Dermis blood vessel endothelial cell (primary cell): Measurements from ENCODE around the gene COL17A1. TPM values are rescaled to one million over a fixed set of nuclear protein-coding genes. Genes with fewer than 3 reads are reported as not detected.

Experiments
- DNase-seq: peaks from one replicate; pipeline ENCODE4 v3.0.0; 2010
- total RNA-seq: library from RNA; depleted of rRNA; stranded (reverse); fragments of >200 nt; gene quantifications from 2 replicates; pipeline ENCODE4 v1.2.3, GENCODE V29; 2014

Gene COL17A1
- total RNA-seq, 1 donor from 2014 or later = 0.34 TPM

- DNase-seq = no peak
Measured at GRCh38 chr10:104096692-104097091, 11.0 kb upstream of the COL17A1 start.

DNA sequence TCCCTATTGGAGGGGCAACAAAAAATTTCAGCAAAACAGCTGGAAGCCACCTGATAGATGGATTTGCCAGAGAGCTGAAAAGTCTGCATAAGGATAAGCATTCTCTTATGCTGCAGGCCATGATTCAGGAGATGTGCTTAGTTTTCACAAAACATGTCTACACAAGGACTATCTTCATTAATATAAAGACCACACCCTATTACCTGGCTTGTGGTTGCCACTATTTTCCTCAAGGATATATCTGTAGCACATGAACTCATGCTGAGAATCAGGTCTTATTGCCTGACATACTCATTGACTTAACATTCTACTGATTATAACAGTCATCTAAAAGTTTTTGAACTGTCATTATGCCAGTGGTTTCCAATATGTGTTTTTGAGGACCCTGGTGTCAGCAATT lies 7.1 kb upstream of the COL17A1 start:
- DNase-seq = no peak

DNA sequence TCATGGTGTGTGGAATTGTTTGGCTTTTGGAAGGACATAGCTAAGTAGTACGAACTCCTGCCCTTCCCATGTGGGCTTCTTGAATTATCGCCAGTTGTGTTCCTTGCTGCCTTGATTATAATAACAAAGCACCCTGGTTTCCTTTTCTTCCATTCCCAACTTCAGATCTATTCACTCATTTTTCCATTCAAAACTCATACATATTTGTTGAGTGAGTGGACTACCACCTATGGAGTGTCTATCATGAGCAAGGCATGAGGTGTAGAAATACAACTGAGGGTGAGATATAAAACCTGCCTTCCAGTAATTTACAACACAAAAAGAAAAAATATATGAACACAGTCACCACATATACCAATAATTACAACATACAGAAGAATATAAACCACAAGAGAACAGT lies 4.9 kb upstream of the COL17A1 start:
- no peak for DNase-seq

DNA sequence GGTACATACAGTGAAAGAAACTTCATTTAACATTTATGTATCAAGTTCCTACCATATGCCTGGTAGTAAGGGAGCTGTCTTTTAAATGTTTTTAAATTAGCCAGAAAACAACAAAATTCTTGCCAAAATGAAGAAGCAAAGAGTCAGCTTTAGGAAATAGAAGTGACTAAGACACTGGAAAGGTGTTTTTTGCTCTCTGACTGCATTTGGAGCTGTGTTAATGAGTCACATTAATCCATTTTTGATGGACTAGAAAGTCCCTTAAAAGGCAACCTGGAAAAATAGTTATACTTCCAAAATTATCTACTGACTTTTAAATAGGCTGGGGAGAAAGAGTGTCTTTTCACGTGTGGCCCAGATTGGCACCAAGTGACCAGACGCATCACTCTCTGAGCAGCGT lies 3.9 kb upstream of the COL17A1 start:
- DNase-seq = no peak

DNA sequence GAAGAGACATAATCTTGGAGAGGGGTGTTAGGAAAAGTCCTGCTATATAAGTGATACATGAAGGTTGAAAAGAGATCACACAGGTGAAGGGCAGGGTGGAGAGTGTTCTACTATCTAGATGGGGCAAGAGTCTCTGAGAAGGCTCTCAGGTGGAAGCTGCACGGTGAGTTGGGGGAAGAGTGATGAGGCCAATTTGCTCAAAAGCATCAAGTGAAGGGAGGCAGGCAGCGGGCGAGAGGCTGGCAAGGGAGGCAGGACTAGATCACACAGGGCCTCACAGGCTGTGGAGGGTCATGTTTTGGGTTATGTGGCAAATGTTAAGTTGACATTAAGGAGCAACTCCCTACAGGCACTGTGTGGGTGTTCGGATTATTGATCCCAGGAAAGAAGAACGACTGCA lies 2.6 kb upstream of the COL17A1 start:
- DNase-seq = no peak

DNA sequence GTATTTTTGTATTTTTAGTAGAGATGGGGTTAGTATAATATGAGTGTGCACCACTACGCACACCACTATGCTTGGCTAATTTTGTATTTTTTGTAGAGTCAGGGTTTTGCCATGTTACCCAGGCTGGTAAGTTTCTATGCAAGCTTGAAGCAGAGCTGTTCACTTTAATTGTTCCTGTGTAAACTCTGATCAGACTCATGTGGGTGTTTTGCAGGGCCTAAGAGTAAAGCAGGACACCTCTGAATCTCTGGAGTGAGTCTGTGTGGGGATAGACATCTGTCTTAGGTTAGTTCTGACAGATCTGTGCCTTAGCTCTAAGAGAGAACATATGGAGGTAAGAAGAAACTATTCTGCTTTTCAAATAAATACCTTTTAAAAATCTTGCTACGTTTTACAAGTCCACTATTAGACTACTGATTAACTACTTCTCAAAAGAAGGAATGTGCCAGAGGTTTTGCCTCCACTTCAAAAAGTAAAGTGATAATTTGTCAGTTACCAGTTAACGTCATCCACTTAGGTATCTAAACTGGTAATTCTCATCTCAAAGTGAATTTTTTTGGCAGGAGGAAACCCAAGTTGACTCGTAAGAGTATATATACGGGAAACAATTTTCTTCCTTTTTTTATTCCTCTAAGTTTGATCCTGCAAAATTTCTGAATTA lies 1.1 kb downstream of the COL17A1 start:
- no peak for DNase-seq

- DNase-seq = no peak
Measured at GRCh38 chr10:104081998-104082397, 3.7 kb downstream of the COL17A1 start.

- peak; percentile 74 for DNase-seq
Measured at GRCh38 chr10:104080762-104081161, 4.9 kb downstream of the COL17A1 start.

DNA sequence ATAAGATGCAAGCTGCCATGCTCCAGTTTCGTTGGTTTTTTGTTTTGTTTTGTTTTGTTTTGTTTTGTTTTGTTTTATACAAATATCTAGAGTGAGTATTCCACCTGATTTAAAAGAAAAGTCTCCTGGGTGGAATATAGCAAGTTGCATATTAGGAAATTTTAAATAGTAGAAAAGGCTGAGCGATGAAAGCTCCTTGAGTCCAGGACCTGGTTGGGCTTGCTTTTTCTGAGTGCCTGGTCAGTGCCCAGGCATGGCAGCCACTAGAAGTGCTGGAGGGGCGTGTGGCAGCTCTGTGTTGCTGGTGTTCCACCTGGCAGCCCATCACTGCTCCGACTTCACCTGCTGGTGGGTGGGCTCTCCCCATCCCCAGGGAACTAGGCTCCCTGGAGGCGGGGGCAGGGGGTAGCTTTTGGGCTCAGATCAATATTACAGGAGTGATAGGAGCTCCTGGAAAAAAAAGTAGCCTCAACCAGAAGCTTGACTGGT lies 8.0 kb downstream of the COL17A1 start:
- no peak for DNase-seq

- DNase-seq = peak; percentile 65
Measured at GRCh38 chr10:104077247-104077646, 8.4 kb downstream of the COL17A1 start.

DNA sequence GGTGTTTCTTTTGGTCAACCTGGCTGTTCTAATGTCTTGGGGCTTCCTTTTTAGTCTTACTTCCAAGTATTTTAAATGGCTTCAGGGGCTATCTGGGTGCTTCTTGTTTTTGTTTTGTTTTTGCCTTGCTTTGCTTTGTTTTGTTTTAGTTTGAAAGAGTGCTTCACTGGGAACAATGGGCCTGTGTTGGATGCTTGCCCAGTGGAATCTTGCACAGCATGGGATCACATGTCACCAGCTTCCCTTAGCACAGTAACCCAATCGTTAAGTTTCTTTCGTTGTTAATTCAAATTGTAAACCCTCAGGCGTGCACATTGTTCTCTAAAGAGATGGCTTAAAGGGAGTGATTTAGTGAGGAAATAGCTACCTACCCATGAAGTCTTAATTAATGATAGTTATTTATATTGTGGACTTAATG lies 8.9 kb downstream of the COL17A1 start:
- peak; percentile 98 for DNase-seq

GRCh38 chr10:104074505-104074904 lies 11.2 kb downstream of the COL17A1 start:
- no peak for DNase-seq

GRCh38 chr10:104072786-104073185 lies 12.9 kb downstream of the COL17A1 start:
- no peak for DNase-seq

DNA sequence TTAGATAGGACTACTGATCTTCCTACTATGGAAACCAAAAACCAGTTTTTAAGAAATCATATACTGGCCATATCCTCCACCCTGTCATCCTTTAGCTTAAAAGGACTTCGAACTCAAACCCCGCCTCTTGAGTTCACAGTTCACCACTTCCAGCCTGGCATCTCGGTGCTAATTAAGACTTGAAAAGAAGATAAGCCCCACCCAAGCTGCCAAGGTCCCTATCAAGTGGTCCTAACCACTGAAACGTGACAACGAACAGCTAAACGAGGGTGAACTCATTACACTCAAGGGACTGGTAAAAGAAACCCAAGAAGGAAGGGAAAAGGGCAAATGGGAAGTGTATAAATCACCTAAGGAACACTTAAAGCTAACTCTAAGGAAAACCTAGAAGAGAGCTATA lies 16.1 kb downstream of the COL17A1 start:
- DNase-seq = no peak

- DNase-seq = no peak
Measured at GRCh38 chr10:104067525-104067924, 18.2 kb downstream of the COL17A1 start.

DNA sequence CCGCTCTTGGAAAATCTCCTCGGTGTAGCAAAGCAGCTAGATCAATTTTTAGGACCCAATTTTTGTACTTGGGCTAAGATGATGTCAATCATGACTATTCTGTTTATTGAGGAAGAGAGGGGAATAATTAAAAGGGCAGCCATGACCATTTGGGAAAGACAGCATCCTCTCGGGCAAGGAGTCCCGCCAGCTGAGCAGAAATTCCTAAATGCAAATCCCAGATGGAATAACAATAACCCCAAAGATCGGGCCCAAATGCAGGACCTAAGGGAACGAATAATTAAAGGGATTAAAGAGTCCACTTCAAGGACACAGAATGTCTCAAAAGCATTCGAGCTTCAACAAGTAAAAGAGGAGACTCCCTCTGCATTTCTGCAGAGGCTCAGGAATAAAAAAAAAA lies 18.7 kb downstream of the COL17A1 start:
- no peak for DNase-seq

DNA sequence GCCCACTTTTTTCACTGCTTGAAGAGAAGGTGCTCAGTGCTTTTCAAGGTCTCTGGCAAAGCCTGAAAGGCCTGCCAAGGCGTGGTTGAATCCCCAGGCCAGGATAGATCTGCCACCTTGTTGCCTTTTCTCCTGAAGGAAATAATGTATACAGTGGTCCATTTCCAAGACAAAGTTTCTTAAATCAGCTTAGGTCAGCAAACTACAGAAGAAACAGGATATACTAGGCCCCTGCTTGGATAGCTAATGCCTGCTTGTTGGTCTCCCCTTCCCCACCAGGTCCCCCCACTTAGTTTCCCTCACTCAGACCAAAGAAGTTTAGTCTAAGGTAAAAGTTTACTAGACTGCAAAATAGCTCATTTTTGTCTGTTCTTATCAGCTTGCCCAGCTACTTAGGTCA lies 19.9 kb downstream of the COL17A1 start:
- no peak for DNase-seq

- no peak for DNase-seq
Measured at GRCh38 chr10:104061196-104061595, 24.5 kb downstream of the COL17A1 start.

- no peak for DNase-seq
Measured at GRCh38 chr10:104059364-104059763, 26.3 kb downstream of the COL17A1 start.

GRCh38 chr10:104057717-104058116 lies 28.0 kb downstream of the COL17A1 start:
- DNase-seq = no peak

DNA sequence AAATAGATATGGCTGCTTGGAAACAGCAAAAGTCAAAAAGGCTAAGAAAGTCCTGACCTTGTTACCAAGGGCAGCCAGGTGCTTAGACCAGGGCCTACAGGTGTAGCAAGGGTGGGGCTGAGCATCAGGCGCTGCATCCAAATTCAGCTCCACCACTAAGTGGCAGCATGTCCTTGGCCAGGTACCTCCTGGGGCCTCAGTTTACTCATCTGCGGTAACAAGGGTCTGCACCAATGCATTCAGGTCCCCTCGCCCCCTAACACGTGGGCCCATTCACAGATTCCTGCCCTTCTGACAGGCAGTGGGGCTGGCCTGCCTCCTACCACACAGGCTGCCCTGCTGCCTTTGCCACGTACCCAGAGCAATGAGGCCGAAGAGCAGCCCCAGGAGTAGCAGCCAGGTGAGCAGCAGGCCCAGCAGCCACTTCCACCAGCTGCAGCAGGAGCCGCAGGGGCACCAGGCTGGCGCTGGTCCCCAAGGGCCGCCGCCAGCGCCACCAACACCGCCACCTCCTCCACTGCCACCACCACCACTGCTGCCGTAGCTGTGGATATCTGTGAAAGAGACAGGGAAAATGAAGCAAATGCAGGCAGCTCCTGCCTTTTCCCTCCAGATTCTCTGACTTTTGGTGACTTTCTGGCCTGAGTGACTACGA lies 28.9 kb downstream of the COL17A1 start:
- DNase-seq = no peak

- DNase-seq = peak; percentile 58
Measured at GRCh38 chr10:104054430-104054829, 31.2 kb downstream of the COL17A1 start.

DNA sequence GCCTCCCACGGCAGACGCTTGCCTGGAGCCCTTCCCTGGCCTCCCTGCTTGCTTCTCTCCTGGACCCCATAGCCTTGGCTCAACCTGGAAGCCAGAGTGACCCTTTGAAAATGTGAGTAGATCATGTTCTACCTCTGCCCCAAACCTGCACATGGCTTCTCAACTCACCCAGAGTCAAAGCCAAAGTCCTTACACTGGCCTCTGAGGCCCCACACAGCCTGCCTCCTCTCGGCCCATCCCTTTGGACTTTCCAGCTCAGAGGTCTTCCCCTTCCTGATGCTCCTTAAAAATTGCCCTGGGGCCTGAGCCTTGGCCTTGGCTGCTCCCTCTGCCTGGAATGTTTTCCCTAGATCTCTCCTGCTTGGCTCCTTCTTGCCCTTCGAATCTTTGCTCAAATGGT lies 32.5 kb downstream of the COL17A1 start:
- DNase-seq = no peak

DNA sequence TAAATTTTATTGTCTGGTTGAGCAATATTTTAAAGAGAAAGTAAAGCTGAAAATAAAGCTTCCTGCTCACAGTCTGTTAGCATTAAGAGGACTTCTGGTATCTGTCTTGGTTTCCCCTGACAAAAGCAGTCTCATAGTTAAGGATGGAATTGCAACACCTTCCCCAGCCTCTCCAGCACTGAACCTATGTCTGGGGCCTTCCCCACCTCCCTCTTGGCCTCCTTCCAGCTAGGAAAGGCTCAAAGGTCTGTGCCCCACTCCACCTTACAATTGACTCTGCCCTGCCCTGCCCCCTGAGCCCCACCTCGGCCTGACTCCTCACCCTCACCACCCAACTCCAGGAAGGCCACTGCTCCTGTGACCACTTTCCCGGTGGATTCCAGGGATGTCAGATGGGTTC lies 33.2 kb downstream of the COL17A1 start:
- DNase-seq = no peak
